Stimulated activated CD4-positive, alpha-beta T cell treated with anti-CD3 and anti-CD28 coated beads, Interleukin-4, amount 100 ng/mL, for 48 hours (primary cell): ENCODE data around the gene MIA2.
A peak's percentile ranks its signal among the peaks of the same experiment; 100 is the strongest.
"Not testable (repeated sequence)": the region's sequence is repeated elsewhere in the genome, so short reads cannot be mapped to it uniquely, and the experiment has no call there.

ENCODE experiments used
- DNase-seq, 2 donors: peaks; one replicate each; pipeline ENCODE4 v3.0.0-alpha.2; 2020; ENCODE audit warnings: low read depth in 2 of 2

The MIA2 gene, protein sequence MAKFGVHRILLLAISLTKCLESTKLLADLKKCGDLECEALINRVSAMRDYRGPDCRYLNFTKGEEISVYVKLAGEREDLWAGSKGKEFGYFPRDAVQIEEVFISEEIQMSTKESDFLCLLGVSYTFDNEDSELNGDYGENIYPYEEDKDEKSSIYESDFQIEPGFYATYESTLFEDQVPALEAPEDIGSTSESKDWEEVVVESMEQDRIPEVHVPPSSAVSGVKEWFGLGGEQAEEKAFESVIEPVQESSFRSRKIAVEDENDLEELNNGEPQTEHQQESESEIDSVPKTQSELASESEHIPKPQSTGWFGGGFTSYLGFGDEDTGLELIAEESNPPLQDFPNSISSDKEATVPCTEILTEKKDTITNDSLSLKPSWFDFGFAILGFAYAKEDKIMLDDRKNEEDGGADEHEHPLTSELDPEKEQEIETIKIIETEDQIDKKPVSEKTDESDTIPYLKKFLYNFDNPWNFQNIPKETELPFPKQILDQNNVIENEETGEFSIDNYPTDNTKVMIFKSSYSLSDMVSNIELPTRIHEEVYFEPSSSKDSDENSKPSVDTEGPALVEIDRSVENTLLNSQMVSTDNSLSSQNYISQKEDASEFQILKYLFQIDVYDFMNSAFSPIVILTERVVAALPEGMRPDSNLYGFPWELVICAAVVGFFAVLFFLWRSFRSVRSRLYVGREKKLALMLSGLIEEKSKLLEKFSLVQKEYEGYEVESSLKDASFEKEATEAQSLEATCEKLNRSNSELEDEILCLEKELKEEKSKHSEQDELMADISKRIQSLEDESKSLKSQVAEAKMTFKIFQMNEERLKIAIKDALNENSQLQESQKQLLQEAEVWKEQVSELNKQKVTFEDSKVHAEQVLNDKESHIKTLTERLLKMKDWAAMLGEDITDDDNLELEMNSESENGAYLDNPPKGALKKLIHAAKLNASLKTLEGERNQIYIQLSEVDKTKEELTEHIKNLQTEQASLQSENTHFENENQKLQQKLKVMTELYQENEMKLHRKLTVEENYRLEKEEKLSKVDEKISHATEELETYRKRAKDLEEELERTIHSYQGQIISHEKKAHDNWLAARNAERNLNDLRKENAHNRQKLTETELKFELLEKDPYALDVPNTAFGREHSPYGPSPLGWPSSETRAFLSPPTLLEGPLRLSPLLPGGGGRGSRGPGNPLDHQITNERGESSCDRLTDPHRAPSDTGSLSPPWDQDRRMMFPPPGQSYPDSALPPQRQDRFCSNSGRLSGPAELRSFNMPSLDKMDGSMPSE (N-terminal part only)

DNA sequence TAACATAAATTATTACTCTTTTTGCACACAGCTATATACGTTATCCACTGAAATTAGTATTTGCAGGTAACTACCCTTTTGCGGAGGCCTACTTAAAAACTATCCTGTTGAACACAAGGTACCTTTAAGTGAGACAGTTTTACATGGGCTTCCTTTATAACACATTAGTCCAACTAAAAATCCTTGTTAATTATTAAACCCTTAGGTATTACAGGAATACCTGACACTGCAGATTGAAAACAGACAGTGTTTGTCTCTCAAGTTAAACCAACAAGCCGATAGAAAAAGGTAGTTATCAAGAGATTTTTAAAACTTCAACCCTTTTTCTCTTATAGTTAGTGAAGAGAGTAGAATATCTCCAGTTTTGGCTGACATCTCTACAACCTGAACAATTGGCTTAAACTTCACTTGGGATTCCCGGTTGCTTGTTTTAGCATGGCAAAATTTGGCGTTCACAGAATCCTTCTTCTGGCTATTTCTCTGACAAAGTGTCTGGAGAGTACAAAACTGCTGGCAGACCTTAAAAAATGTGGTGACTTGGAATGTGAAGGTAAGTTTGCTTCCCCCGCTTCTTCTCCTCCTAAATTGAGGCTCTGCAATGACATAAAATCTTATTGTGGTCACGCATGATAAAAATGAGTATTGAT is at the start of gene MIA2:
Gene MIA2, plus strand, starts transcription at position 236 of the 647 bp plus-strand sequence. Its CDS starts 200 bp downstream, at position 436.
- DNase-seq, result no peak

DNA sequence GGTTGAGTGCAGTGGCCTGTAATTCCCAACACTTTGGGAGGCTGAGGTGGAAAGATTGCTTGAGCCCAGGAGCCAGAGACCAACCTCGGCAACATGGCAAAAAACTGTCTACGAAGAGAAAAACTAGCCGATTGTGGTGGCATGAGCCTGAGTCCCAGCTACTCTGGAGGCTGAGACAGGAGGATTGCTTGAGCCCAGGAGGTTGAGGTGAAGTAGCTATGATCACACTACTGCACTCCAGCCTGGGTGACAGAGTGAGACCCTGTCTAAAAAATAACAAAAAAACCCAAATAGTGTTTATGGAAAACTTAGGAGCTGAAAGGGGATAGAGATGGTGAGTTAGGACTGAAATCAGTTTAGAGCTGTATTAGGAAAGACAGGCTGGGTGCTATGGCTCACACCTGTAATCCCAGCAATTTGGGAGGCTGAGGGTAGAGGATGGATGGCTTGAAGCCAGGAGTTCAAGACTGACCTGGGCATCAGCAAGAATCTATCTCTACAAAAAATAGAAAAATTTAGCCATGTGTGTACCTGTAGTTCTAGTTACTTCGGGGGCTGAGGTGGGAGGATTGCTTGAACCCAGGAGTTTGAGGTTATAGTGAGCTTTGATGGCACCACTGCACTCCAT is 49.0 kb upstream of the MIA2 start:
- no peak for DNase-seq

DNA sequence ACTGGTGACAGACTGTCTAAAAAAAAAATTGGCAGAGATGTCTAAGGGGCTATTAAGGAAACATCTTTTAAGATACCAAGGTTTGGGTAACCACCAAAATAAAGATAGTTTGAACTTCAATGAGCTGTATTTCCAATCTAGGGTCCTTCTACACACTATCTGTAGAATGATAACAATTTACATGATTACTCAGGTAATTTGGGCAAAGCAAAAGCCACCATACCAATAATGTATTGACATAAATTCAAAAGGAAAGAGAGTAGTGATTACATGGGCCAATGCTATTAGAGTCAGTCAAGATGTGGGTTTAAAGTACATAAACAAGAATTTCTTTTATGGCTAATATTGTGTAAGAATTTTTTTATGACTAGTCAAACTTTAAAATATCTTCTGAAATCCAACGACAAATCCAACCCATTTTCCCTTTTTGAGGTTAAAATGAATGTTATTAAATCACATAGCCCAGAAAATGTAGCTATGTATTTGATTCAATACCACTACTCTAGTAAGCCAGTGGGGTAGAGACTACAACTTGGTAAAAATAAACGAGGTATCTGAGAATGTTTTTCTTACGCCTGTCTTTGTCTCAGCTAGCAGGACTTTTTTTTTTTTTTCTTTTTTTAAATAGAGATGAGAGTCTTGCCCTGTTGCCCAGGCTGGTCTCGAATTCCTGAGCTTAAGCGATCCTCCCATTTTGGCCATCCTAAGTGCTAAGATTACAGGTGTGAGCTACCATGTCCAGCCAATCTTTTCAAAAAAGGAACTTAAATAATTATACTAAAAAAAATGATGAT is 48.3 kb upstream of the MIA2 start:
- no peak for DNase-seq

DNA sequence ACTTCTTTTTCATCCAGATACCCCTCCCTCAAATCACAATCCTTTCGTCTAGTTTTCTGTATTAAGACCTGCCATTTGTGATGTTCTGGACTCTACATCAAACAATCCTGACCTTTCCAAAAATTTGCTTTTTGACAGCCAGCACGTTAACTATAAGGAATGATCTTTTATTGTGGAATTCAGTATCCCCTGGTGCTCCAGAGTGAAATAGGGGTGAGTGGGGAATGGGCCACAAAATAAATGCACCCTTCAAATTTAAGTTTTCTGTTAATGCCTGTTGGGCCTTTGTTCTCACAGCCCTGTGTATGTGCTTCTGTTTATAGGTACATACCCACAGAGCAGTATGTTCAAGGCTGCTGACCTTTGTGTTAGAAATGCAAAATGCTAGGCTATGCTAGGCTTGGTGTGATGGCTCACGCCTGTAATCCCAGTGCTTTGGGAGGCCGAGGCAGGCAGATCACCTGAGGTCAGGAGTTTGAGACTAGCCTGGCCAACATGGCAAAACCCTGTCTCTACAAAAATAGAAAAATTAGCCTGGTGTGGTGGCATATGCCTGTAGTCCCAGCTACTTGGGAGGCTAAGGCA is 46.7 kb upstream of the MIA2 start:
- no peak for DNase-seq

DNA sequence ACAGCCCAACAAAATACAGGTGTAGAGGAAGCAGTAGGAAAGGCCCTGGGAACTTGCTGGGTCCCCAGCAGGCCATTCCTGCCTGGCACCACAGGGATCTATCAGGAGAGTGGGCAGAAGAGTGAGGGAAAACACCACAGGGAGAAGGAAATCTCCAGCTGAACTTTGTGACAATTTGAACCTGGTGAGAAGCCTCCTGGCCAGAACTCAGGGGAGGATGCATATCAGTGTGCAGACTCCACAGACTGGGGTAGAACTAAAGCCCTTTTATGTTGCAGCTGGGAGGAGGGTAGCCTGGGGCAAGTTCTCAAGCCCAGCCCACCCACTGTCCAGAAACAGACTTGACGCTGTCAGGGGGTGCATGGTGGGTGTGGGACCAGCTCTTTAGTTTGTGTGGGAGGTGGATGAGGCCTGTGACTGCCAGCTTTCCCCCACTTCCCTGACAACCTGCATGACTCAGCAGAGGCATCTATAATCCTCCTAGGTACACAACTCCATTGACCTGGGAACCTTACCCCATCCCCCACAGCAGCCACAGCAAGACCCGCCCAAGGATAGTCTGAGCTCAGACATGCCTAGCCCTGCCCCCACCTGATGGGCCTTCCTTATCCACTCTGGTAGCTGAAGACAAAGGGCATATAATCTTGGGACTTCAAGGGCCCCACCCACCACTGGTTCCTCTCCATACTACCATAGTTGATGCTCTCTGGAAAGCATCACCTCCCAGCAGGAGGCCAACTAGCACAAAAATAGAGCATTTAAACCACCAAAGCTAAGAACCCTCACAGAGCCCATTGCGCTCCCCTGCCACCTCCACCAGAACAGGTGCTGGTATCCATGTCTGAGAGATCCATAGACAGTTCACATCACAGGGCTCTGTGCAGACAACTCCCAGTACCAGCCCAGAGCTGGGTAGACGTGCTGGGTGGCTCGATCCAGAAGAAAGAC is 29.8 kb upstream of the MIA2 start:
- no peak for DNase-seq

DNA sequence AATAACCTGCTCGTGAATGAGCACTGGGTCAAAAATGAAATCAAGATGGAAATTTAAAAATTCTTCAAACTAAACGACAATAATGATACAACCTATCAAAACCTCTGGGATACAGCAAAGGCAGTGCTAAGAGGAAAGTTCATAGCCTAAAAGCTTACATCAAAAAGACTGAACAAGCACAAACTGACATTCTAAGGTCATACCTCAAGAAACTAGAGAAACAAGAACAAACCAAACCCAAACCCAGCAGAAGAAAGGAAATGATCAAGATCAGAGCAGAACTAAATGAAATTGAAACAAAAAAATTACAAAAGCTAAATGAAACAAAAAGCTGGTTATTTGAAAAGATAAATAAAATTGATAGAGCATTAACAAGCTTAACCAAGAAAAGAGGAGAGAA is 26.3 kb upstream of the MIA2 start:
- not testable (repeated sequence) for DNase-seq

DNA sequence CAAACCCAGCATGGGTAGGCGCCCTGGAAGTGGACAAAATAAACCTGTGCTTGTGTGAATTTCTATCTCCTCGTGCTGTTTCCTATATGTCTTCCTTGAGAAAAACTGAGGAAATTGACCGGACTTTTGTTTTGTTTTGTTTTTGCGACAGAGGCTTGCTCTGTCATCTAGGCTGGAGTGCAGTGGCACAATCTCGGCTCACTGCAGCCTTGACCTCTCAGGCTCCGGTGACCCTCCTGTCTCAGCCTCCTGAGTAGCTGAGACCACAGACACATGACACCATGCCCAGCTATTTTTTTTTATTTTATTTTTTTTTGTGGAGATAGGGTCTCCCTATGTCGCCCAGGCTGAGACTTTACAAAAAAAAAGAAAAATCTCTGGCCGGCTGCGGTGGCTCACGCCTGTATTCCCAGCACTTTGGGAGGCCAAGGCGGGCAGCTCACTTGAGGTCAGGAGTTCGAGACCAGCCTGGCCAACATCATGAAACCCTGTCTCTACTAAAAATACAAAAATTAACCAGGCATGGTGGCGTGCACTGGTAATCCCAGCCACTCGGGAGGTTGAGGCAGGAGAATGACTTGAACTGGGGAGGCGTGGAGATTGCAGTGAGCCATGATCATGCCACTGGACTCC is 22.5 kb upstream of the MIA2 start:
- no peak for DNase-seq

DNA sequence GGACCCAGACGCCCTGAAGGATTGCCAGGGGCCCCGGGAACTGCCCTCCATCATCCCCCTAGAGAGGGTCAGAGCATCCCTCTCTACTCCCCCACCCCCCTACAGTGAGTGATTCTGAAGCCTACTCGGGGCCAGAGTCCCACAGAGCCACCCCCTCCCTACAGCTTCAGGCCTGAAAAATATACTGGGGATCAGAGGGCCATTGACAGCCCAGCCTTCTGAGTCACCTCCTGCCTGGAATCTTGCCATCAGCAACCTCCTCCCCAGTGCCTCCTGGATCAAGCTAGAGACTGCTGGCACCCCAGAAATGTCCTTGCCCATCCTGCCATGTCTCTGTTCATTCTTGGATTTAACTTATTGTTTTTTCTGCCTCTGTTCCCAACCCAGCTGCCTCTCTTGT is 21.7 kb upstream of the MIA2 start:
- no peak for DNase-seq

DNA sequence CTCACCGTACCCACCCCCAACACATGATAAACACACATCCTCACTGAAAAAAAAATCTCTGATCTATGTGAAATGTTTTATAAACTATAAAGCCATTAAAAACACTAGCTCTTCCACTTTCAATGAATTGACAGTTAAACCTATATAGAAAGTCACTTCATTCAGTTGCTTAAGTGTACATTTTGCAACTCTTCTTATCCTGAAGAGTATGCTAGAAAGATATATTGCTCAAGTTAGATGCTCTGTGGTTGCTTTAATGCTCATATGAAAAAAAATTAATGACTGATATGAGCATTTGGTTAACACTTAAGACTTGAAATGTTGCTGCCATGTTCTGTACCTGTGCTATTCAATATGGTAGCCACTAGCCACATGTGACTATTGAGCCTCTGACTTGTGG is 21.0 kb upstream of the MIA2 start:
- no peak for DNase-seq

DNA sequence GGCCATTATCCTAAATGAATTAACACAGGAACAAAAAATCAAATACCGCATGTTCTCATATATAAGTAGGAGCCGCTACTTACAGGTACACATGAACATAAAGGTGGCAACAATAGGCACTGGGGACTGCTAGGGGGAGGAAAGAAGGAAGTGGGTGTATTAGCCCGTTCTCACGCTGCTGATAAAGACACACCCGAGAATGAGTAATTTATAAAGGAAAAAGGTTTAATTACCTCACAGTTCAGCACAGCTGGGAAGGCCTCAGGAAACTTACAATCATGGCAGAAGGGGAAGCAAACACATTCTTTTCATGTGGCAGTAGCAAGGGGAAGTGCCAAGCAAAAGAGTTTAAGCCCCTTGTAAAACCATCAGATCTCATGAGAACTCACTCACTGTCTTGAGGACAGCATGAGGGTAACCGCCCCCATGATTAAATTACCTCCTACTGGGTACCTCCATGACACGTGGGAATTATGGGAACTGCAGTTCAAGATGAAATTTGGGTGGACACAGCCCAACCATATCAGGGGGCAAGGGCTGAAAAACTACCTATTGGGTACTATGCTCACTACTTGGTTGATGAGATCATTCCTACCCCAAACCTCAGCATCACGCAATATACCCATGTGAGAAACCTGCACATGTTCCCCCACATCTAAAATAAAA is 16.4 kb upstream of the MIA2 start:
- no peak for DNase-seq

DNA sequence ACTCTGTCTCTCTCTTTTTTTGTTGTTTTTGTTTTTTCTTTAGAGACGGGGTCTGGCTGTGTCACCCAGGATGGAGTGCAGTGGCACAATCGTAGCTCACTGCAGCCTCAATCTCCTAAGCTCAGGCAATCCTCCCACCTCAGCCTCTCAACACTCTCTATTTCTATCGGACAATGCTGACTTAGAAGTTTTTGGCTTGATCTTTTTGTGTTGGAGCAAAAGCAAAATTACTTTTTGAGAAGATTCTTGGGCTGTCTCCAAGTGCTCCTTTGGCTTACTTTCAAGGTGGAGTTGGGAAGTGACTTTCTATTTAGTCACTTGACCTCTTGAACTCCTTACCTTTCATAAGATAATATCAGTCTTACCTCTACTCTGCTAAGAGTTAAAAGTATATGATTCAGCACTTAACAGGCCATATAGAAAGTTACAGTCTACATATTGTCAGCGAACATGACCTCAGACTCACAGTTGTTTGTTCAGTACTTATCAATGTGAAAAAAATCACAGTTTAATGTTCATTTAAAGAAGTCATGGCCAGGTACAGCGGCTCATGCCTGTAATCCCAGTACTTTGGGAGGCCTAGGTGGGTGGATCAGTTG is 15.4 kb upstream of the MIA2 start:
- DNase-seq, result no peak

DNA sequence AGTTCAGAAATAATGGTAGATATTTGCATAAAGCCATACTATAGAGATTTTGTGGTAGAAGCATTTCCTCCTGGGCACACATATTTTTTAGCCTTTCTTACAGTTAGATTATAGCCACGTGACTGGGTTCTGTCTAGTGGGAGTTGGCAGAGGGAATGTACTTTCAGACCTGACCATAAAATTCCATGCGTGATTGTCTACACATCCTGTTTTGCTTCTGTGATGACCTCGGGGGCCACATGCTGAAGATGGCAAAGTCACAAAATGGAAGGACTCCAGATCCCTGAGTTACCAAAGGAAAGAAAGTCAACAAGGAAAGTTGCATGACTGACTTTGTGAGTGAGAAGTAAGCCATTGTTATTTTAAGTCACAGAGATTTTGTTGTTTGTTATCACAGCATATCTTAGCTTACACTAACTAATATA is 14.6 kb upstream of the MIA2 start:
- DNase-seq, result no peak

DNA sequence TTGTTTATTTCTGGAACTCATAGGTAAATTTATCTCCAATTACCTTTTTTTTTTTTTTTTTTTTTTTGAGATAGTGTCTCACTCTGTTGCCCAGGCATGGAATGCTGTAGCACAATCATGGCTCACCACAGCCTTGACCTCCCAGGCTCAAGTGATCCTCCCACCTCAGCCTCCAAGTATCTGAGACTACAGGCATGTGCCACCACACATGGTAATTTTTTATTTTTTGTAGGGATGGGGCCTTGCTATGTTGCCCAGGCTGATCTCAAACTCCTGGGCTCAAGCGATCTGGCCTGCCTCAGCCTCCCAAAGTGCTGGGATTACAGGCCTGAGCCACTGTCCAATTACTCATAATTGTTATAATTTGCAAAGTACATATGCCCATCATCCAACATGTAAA is 13.2 kb upstream of the MIA2 start:
- not testable (repeated sequence) for DNase-seq

DNA sequence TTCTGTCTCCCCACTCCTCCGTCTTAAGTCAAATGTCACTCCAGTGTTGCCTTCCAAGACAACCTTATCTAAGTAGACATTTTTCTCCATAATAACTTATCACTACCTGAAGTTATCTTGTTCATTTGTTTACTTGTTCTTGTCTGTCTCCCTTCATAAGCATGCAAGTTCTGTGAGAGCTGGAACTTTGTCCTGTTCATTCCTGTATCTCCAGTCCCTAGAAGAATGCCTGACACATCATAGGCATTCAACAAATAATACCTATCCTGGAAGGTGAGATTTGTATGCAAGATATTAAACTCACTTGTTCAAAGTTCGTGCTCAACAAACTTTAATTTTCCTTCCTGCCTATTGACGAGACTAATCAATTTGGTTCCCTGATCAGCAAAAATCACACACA is 5.7 kb upstream of the MIA2 start:
- no peak for DNase-seq

DNA sequence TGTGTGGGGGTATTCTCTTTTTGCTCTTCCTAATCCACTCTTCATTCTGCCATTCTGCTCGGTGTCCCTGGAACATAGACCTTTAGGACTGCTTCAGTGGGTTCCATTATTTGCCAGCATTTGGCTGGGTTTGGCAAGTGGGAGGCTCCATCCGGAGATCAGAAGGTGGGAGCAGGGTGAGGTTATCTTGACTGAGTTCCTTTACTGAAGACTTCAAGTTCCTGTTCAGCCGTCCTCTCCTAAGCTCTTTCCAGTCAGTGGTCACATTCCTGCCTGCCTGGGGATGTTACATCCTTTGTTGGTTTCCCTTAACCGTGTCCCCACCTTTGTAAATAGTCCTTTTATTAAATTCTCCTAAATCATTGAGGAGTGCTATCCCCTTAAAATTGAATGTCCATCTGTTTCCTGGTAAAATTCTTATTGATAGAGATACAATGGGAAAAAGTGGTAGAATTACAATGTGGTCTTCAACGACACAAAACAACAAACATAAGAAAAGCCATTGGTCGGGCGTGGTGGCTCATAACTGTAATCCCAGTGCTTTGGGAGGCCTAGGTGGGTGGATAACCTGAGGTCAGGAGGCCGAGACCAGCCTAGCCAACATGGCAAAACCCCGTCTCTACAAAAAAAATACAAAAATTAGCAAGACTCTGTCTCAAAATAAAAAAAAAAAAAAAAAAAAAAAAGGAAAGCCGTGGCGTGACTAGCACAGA is 5.0 kb upstream of the MIA2 start:
- DNase-seq, result peak in 1 of 2 donors; percentile 11

DNA sequence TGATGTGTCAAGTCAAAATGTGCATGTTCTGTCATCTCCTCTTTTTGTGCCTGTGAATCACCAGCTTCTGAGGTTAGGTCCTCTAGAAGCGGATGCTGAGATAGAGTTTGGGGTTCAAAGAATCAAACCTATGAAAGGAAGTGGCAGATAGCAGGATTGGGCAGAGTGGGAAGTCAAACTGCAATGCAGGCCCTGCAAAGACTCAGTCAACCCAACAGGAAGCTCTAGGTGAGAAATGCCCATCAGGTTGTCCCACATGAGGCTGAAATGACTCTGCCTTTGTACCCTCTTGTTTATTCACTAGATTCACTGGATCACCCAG is 4.5 kb upstream of the MIA2 start:
- peak; percentile 32 to 50 for DNase-seq

DNA sequence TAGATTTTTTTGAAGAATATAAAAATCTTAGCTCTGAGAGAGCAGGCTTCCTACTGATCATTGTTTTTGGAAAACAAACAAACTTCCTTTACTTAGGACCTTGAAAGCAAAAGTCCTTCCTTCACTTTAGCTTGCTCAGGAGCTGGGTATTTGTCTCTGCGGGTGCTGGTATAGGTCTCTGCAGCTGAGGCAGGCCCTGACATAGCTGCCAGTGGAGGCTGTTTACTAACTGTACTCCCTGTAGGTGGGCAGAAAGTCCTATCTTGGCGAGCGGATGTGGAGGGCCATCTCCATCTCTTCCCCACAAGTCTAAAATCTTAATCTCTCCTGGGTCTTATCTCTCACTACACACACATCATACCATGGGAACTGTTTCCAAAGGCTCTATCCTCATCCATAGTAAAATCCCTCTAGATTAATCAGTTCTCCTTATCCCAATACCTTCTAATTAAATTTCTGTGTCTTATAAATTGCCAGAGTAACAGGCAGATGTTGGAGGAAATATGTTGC is 4.1 kb upstream of the MIA2 start:
- DNase-seq, result no peak
